NK-92 (cell line): Measurements from ENCODE around the gene GNG12.

Experiments used
- DNase-seq: peaks from one replicate; lab custom pipeline; 2025; ENCODE audit not compliant: unreplicated experiment; lab: John Stamatoyannopoulos, UW

The GNG12 gene

GRCh38 chr1:67711158-67711854 lies 122.0 kb downstream of the GNG12 start:
- DNase-seq = no peak

DNA sequence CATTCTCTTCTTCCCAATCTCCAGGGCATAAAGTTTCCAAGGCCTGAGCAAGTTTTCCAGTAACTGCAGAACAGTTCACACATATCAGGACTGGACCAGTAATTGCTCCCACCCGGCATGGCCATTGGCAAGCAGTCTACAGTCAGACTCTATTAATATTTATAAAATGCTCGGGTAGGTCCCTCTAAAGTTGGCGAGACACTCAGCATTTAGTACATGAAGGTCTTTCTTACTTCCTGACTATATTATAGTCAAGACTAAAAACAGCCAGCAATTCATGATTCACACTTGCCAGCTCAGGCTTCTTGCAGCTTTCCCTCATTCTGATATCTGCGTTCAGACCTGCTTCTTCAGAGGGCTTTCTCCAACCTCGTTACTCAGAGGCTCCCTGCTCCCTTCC lies 122.8 kb downstream of the GNG12 start:
- DNase-seq = no peak

- DNase-seq = no peak
Observed at GRCh38 chr1:67708606-67709005, 124.7 kb downstream of the GNG12 start.

- DNase-seq = no peak
Observed at GRCh38 chr1:67705735-67706453, 127.4 kb downstream of the GNG12 start.

GRCh38 chr1:67704351-67704750 lies 128.9 kb downstream of the GNG12 start:
- no peak for DNase-seq

GRCh38 chr1:67701876-67702275 lies 131.4 kb downstream of the GNG12 start:
- DNase-seq = no peak

DNA sequence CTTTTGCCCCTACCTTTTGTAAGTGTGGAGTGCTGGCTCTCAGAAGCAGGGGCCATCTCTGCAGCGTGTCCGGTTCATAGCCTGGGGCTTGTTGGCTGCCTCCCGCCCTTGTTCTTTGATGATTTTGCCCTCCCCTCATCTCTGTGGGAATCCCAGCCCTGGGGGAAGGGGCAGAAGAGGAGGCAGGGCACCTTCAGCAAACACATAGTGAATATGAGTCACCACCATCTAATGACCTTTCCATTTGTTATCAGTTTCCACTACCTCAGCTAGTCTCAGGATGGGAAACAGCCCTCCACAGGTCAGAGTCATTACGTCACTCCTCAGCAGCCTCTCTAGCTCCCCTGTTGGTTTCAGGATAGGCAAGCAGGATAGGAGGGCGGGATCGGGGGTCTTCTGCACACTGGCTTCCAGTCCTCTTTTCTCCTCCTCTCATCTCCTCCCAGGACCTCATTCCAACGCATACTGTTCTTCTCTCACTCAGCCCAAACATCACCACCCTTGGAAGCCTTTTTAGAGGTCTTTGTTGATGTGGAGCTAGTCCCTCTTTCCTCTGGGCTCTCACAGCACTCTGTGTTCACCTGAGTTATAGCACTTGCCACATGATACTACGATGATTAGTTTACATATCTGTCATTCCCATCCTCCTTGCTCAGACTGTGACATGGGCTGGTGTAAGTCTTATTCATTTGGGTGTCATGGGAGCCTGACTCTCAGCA lies 132.4 kb downstream of the GNG12 start:
- no peak for DNase-seq

DNA sequence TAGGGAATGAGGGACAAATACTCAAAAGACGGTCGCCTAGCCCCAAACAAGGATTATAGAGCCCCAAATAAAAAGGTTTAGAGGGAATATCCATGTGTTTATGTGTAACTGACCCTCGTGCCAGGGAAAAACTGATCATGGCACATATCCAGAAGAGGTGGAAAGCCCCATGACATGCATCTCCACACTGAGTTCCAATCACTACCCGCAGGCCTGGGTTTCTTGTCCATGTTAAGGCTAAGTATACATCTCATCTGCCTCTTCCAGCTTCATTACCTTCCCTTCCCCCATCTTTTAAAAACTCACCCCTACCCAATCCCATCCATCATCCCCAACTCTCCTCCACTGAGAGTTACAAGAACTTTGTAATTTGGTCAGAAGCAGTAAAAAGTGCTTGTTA lies 133.0 kb downstream of the GNG12 start:
- no peak for DNase-seq

GRCh38 chr1:67696708-67697107 lies 136.6 kb downstream of the GNG12 start:
- DNase-seq = no peak

GRCh38 chr1:67695963-67696362 lies 137.3 kb downstream of the GNG12 start:
- no peak for DNase-seq

DNA sequence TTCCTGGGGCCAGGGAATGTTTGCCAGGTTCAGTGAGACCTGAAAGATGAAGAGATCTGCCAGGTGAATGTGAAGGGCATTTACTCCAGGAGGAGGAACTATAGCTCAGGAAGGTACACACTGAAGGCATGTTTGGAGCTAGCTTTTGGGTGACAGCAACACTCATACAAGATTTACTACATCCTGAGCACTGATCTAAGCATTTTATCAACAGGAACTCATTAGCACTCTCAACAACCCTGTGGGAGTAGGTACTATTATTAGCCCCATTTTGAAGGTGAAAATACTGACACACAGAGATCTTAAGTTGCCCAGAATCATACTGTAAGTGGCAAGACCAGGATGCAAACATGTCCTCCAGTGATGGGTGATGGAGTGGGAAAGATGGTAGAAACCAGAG lies 141.6 kb downstream of the GNG12 start:
- no peak for DNase-seq

DNA sequence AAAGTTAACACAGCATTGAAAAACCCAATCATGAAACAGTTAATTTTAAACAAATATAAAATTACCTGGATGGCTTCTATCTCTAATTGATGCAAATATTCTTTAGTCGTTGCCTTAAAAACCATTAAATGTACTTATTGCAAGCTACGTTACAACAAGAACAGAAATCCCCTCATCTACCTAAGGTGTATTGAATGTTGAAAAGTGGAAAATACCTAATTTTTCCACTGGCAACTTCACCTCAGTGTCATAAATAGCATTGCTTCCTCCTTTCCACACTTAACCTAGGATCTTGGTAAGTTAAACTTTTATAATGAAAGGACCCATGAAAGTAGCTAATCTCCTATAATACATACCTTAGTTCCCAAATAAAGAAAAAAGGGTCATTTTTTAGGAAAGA lies 142.9 kb downstream of the GNG12 start:
- DNase-seq = no peak

- DNase-seq = no peak
Observed at GRCh38 chr1:67690018-67690363, 143.3 kb downstream of the GNG12 start.

- DNase-seq = no peak
Observed at GRCh38 chr1:67689267-67690017, 143.8 kb downstream of the GNG12 start.

DNA sequence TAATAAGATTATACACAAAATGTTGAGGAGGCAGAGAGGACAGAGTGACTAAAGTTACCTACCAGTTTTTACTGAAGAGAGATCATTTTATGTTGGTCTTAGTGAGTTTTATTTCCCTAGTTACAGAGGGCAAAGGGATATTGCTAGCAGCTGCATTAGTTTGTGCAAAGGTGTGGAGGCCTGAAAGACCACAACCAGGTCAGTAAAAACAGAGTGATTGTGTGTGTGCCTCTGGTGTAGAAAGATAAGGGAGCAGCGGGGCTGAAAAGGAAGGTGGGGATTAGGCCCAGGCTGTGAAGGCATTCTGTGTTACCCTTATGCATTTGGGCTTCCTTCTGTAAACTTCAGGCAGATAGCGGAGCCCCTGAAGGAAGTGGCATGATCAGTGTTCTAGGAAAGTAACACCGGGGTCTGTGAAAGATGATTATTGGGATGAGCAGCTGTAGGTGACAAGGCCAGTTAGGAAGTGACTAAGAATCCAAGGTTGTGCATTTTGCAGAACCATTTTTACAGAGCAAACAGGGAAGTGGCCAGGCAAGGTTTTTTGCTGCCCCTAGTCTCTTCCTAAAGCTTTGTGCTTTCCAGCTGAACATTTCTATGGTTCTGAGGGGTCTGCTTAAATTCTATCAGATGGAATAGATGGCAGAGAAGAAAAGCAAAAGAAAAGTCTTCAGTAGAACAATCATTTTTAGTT lies 144.6 kb downstream of the GNG12 start:
- no peak for DNase-seq

DNA sequence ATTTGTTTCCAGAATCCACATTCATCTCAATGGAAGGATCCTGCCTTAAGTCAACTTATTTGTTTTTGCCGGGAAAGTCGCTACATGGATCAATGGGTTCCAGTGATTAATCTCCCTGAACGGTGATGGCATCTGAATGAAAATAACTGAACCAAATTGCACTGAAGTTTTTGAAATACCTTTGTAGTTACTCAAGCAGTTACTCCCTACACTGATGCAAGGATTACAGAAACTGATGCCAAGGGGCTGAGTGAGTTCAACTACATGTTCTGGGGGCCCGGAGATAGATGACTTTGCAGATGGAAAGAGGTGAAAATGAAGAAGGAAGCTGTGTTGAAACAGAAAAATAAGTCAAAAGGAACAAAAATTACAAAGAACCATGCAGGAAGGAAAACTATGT lies 145.6 kb downstream of the GNG12 start:
- no peak for DNase-seq

- no peak for DNase-seq
Observed at GRCh38 chr1:67687198-67687545, 146.1 kb downstream of the GNG12 start.

DNA sequence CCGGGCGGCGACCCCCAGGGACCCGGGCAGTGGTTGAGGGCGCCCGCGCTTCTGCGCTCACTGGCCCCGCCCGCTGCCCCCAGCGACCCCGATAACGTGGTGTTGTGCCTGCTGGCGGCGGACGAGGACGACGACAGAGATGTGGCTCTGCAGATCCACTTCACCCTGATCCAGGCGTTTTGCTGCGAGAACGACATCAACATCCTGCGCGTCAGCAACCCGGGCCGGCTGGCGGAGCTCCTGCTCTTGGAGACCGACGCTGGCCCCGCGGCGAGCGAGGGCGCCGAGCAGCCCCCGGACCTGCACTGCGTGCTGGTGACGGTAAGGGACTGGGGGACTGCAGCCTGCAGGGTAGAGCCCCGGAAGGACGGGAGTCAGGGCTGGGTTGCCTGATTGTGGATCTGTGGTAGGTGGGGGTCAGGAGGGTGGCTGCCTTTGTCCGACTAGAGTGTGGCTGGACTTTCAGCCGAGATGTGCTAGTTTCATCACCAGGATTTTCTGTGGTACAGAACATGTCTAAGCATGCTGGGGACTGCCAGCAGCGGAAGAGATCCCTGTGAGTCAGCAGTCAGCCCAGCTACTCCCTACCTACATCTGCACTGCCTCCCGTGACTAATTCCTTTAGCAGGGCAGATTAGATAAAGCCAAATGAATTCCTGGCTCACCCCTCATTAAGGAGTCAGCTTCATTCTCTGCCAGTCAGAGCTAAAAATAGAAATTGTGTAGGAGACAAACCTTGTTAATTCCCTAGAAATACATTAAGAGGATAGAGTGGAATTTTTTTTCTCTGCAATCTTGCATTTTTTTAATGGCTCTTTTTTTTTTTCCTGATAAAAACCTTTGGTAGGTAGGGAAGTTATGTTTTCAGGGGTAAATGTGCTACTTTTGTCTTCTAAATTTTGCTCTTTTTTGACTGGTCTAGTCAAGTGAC lies 146.7 kb downstream of the GNG12 start:
- no peak for DNase-seq

- no peak for DNase-seq
Observed at GRCh38 chr1:67685558-67686266, 147.6 kb downstream of the GNG12 start.
